ENCODE data around the gene DPYD. TPM values are rescaled to one million over a fixed set of nuclear protein-coding genes. Genes with fewer than 3 reads are reported as not detected.

DPYD gene
- total and polyA plus RNA-seq, 4 experiments from 2014 or later, result 49.7 to 58.4 (median 51.9) TPM

DNA sequence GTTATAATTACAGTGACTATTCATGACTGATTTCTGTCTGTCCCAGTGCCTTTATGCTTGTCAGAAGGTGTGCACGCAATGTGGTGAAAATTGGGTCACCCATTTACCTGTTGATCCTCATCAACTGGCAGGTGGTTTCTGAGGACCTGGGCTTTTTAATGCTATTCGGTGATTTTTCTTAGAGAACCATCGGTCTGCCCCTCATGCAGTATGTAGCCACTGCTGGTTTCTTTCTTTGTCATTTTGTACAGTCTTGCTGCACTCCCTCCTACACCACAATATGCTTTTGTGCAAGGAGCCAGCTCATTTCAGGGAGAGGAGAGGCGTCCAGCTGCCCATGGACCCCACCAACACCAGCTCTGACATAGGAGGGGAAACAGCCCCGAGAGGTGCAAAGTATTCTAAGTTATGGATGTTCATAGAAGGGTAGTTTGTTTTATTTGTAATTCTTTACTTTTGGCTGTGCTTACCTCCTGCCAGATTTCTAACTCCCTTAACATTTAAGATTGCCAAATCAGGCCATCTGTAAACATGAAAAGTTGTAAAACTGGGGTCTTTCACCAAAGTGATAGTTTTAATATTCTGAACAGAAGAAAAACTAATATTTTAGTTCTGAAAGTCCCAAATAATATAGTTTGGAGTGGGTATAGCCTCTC is 873.9 kb downstream of the DPYD start:
- no peaks in the 10 kb centered on the region for H3K36me3 Mint-ChIP-seq
- intact Hi-C loops (cut with micrococcal nuclease), result no loop called here
- Histone ChIP-seq H3K4me3 (ENCODE audit: low read length in 2 of 2) (no peak overlapping the region), H3K9me3 (ENCODE audit: control insufficient read depth in 1 of 2, low read length in 2 of 2) (no peaks in the 10 kb centered on the region), H3K27me3 (ENCODE audit: insufficient read depth, low read length) (no peaks in the 10 kb centered on the region), H3K27ac (ENCODE audit: low read depth, low read length) (no peak overlapping the region), H3K36me3 (ENCODE audit: insufficient read depth, low read length) (no peaks in the 10 kb centered on the region), H3K4me1 (ENCODE audit: insufficient read depth, low read length) (peaks cover 6% of the 10 kb centered on the region)
- peaks cover 6 to 9% of the 10 kb centered on the region in 2 donors for H3K27me3 Mint-ChIP-seq
- H3K4me1 Mint-ChIP-seq, result no peaks in the 10 kb centered on the region
- no peak overlapping the region for H3K4me3 Mint-ChIP-seq
- POLR2A ChIA-PET (ENCODE audit: partially characterized antibody), result no interaction called here
- H3K27ac Mint-ChIP-seq, result no peak overlapping the region
- peaks cover 0 to 13% (median 6%) of the 10 kb centered on the region in 8 donors for H3K9me3 Mint-ChIP-seq
- CTCF ChIA-PET (ENCODE audit: partially characterized antibody), result no interaction called here
- no peak for DNase-seq

DNA sequence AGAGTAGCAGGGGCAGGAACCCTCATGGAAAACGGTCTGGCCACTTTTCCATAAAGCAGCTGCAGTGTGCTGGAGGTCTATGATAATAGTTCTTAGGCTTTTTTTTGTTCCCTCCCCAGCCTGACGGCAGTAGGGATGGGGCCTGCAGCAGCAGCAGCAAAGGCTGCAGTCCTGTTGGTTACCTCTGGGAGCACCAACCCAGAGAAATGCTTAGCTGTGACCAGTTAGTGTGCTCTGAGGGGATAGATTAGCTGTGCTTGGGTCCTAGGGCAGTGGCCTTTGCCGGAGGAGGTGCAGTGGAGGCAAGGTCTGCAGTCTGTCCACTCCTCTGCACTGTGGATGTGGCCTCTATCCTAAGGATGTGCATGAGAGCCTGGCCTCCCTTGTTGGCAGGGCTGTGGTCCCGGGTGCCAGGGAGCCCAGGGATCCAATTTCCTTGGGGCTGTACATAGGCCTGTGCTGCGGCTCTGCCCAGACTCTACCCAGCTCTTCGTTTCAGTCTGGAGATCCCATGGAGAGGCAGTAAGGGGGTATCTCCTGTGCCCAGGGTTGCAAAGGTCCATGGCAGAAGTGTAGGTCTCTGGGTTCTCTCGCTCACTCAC is 876.6 kb downstream of the DPYD start:
- ChIA-PET POLR2A (ENCODE audit: partially characterized antibody) (no interaction called here), CTCF (ENCODE audit: partially characterized antibody) (no interaction called here)
- no peak overlapping the region for H3K27ac ChIP-seq (ENCODE audit: low read depth, low read length)
- peaks cover 6% of the 10 kb centered on the region for H3K4me1 ChIP-seq (ENCODE audit: insufficient read depth, low read length)
- Mint-ChIP-seq H3K27ac (no peak overlapping the region), H3K27me3 (peaks cover 4 to 6% of the 10 kb centered on the region in 2 donors), H3K36me3 (no peaks in the 10 kb centered on the region), H3K4me1 (no peaks in the 10 kb centered on the region), H3K4me3 (no peak overlapping the region), H3K9me3 (peaks cover 0 to 31% (median 14%) of the 10 kb centered on the region in 8 donors)
- no peaks in the 10 kb centered on the region for H3K9me3 ChIP-seq (ENCODE audit: control insufficient read depth in 1 of 2, low read length in 2 of 2)
- no peak for DNase-seq
- intact Hi-C loops (cut with micrococcal nuclease), result no loop called here
- no peaks in the 10 kb centered on the region for H3K27me3 ChIP-seq (ENCODE audit: insufficient read depth, low read length)
- H3K36me3 ChIP-seq (ENCODE audit: insufficient read depth, low read length), result no peaks in the 10 kb centered on the region
- H3K4me3 ChIP-seq (ENCODE audit: low read length in 2 of 2), result no peak overlapping the region

DNA sequence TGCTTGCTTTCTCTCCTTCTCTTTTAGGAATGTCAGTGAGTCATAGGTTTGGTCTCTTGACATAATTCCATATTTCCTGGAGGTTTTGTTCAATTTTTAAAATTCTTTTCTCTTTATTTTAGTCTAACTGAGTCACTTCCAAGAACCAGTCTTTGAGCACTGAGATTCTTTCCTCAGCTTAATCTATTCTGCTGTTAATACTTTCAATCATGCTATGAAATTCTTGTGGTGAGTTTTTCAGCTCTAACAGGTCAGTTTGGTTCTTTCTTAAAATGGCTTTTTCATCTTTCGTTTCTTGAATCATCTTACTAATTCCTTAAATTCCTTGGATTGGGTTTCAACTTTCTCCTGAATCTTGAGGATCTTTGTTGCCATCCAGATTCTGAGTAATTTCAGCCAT is 878.3 kb downstream of the DPYD start:
- POLR2A ChIA-PET (ENCODE audit: partially characterized antibody), result no interaction called here
- Histone ChIP-seq H3K27ac (ENCODE audit: low read depth, low read length) (no peak overlapping the region), H3K27me3 (ENCODE audit: insufficient read depth, low read length) (no peaks in the 10 kb centered on the region), H3K36me3 (ENCODE audit: insufficient read depth, low read length) (no peaks in the 10 kb centered on the region), H3K9me3 (ENCODE audit: control insufficient read depth in 1 of 2, low read length in 2 of 2) (no peaks in the 10 kb centered on the region), H3K4me3 (ENCODE audit: low read length in 2 of 2) (no peak overlapping the region), H3K4me1 (ENCODE audit: insufficient read depth, low read length) (no peaks in the 10 kb centered on the region)
- peaks cover 2 to 4% of the 10 kb centered on the region in 2 donors for H3K27me3 Mint-ChIP-seq
- H3K4me3 Mint-ChIP-seq, result no peak overlapping the region
- H3K27ac Mint-ChIP-seq, result no peak overlapping the region
- DNase-seq, result no peak
- H3K4me1 Mint-ChIP-seq, result no peaks in the 10 kb centered on the region
- intact Hi-C loops (cut with micrococcal nuclease), result no loop called here
- H3K9me3 Mint-ChIP-seq, result peaks cover 0 to 36% (median 17%) of the 10 kb centered on the region in 8 donors
- CTCF ChIA-PET (ENCODE audit: partially characterized antibody), result no interaction called here
- H3K36me3 Mint-ChIP-seq, result no peaks in the 10 kb centered on the region

- ChIA-PET CTCF (ENCODE audit: partially characterized antibody) (no interaction called here), POLR2A (ENCODE audit: partially characterized antibody) (no interaction called here)
- no peak overlapping the region for H3K27ac ChIP-seq (ENCODE audit: low read depth, low read length)
- H3K36me3 ChIP-seq (ENCODE audit: insufficient read depth, low read length), result no peaks in the 10 kb centered on the region
- intact Hi-C loops (cut with micrococcal nuclease), result no loop called here
- Mint-ChIP-seq H3K36me3 (no peaks in the 10 kb centered on the region), H3K27ac (no peak overlapping the region), H3K9me3 (peaks cover 0 to 36% (median 17%) of the 10 kb centered on the region in 8 donors), H3K27me3 (peaks cover 0 to 2% of the 10 kb centered on the region in 2 donors), H3K4me1 (no peaks in the 10 kb centered on the region), H3K4me3 (no peak overlapping the region)
- no peaks in the 10 kb centered on the region for H3K27me3 ChIP-seq (ENCODE audit: insufficient read depth, low read length)
- H3K9me3 ChIP-seq (ENCODE audit: control insufficient read depth in 1 of 2, low read length in 2 of 2), result no peaks in the 10 kb centered on the region
- no peaks in the 10 kb centered on the region for H3K4me1 ChIP-seq (ENCODE audit: insufficient read depth, low read length)
- no peak overlapping the region for H3K4me3 ChIP-seq (ENCODE audit: low read length in 2 of 2)
- no peak for DNase-seq
These were observed 879.8 kb downstream of the DPYD start for GRCh38 chr1:97041026-97041425.

GRCh38 chr1:97038410-97038809 is 882.4 kb downstream of the DPYD start:
- ChIA-PET POLR2A (ENCODE audit: partially characterized antibody) (no interaction called here), CTCF (ENCODE audit: partially characterized antibody) (no interaction called here)
- H3K4me1 Mint-ChIP-seq, result no peaks in the 10 kb centered on the region
- Histone ChIP-seq H3K4me3 (ENCODE audit: low read length in 2 of 2) (no peak overlapping the region), H3K27ac (ENCODE audit: low read depth, low read length) (no peak overlapping the region), H3K27me3 (ENCODE audit: insufficient read depth, low read length) (no peaks in the 10 kb centered on the region), H3K4me1 (ENCODE audit: insufficient read depth, low read length) (no peaks in the 10 kb centered on the region), H3K36me3 (ENCODE audit: insufficient read depth, low read length) (no peaks in the 10 kb centered on the region), H3K9me3 (ENCODE audit: control insufficient read depth in 1 of 2, low read length in 2 of 2) (no peaks in the 10 kb centered on the region)
- H3K4me3 Mint-ChIP-seq, result no peak overlapping the region
- H3K27me3 Mint-ChIP-seq, result peaks cover 0 to 2% of the 10 kb centered on the region in 2 donors
- no peaks in the 10 kb centered on the region for H3K36me3 Mint-ChIP-seq
- H3K9me3 Mint-ChIP-seq, result peaks cover 0 to 35% (median 18%) of the 10 kb centered on the region in 8 donors
- intact Hi-C loops (cut with micrococcal nuclease), result no loop called here
- no peak for DNase-seq
- no peak overlapping the region for H3K27ac Mint-ChIP-seq

DNA sequence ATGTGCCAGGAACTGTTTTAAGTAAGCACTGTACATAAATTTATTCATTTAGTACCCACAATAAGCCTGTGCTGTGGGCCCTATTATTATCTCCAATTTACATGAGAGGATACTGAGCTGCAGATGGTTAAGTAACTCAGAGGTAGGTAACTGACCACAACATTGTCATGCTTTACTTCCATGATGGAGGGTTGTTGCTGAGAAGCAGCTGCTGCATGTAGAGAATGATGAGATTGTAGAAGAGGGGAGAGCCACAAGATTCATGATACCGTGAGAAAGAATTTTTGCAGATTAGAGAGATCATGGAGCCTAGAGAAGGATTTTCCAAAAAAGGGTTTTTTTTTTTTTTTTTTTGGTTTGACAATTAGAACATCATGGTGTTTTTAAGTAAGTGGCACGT is 886.2 kb downstream of the DPYD start:
- DNase-seq, result no peak
- H3K27ac Mint-ChIP-seq, result no peak overlapping the region
- Histone ChIP-seq H3K9me3 (ENCODE audit: control insufficient read depth in 1 of 2, low read length in 2 of 2) (no peaks in the 10 kb centered on the region), H3K4me3 (ENCODE audit: low read length in 2 of 2) (no peak overlapping the region), H3K36me3 (ENCODE audit: insufficient read depth, low read length) (no peaks in the 10 kb centered on the region), H3K27ac (ENCODE audit: low read depth, low read length) (no peak overlapping the region), H3K4me1 (ENCODE audit: insufficient read depth, low read length) (no peaks in the 10 kb centered on the region), H3K27me3 (ENCODE audit: insufficient read depth, low read length) (no peaks in the 10 kb centered on the region)
- ChIA-PET CTCF (ENCODE audit: partially characterized antibody) (no interaction called here), POLR2A (ENCODE audit: partially characterized antibody) (no interaction called here)
- peaks cover 0 to 2% of the 10 kb centered on the region in 2 donors for H3K27me3 Mint-ChIP-seq
- intact Hi-C loops (cut with micrococcal nuclease), result no loop called here
- no peaks in the 10 kb centered on the region for H3K36me3 Mint-ChIP-seq
- peak overlapping the region in 1 of 8 donors; percentile 27 for H3K4me3 Mint-ChIP-seq
- H3K9me3 Mint-ChIP-seq, result peaks cover 0 to 17% (median 8%) of the 10 kb centered on the region in 8 donors
- H3K4me1 Mint-ChIP-seq, result no peaks in the 10 kb centered on the region

DNA sequence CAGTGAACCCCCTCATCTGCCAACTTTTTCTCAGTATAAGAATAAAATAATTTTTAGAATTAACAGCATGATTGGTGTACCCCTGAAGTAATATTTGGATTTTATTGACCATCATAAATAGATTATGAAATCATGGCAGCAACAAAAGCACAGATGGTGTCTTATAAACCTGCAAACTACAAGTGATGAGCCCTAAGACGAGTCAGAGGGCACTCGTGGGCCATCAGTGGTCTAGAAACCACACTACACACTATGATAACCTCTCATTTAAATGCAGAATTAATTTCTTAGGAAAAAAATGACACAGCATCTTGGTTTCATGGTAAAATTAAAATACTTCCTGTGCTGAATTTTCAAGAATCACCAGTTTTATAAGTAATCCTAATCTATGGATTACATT is 886.9 kb downstream of the DPYD start:
- H3K27ac Mint-ChIP-seq, result no peak overlapping the region
- POLR2A ChIA-PET (ENCODE audit: partially characterized antibody), result no interaction called here
- intact Hi-C loops (cut with micrococcal nuclease), result no loop called here
- no peak overlapping the region for H3K4me3 ChIP-seq (ENCODE audit: low read length in 2 of 2)
- no peak for DNase-seq
- H3K9me3 Mint-ChIP-seq, result peaks cover 0 to 11% (median 7%) of the 10 kb centered on the region in 8 donors
- no peaks in the 10 kb centered on the region for H3K9me3 ChIP-seq (ENCODE audit: control insufficient read depth in 1 of 2, low read length in 2 of 2)
- no peaks in the 10 kb centered on the region for H3K36me3 Mint-ChIP-seq
- H3K27ac ChIP-seq (ENCODE audit: low read depth, low read length), result no peak overlapping the region
- no peaks in the 10 kb centered on the region for H3K36me3 ChIP-seq (ENCODE audit: insufficient read depth, low read length)
- CTCF ChIA-PET (ENCODE audit: partially characterized antibody), result no interaction called here
- H3K27me3 ChIP-seq (ENCODE audit: insufficient read depth, low read length), result no peaks in the 10 kb centered on the region
- peaks cover 0 to 2% of the 10 kb centered on the region in 2 donors for H3K27me3 Mint-ChIP-seq
- H3K4me1 ChIP-seq (ENCODE audit: insufficient read depth, low read length), result no peaks in the 10 kb centered on the region
- H3K4me3 Mint-ChIP-seq, result no peak overlapping the region
- H3K4me1 Mint-ChIP-seq, result no peaks in the 10 kb centered on the region

Data from CD4-positive, alpha-beta memory T cell (primary cell).